IPS-20b (cell line): ENCODE results near the gene MERTK.
A peak's percentile ranks its signal among the peaks of the same experiment; 100 is the strongest.
"Not testable (repeated sequence)": the region's sequence is repeated elsewhere in the genome, so short reads cannot be mapped to it uniquely, and the experiment has no call there.

Source experiments
- H3K27ac ChIP-seq: one replicate; pipeline ENCODE4 v1.5.1; 2013; ENCODE audit warnings: low read length
- H3K27me3 ChIP-seq: 2 replicates; pipeline ENCODE4 v1.6.1; 2013; ENCODE audit warnings: mild to moderate bottlenecking, low read length, inconsistent platforms; ENCODE audit not compliant: insufficient read depth
- H3K36me3 ChIP-seq: 2 replicates; pipeline ENCODE4 v1.6.1; 2013; ENCODE audit warnings: low read depth, mild to moderate bottlenecking, inconsistent platforms, low read length, moderate library complexity; ENCODE audit not compliant: insufficient read depth
- H3K4me1 ChIP-seq: 2 replicates; pipeline ENCODE4 v1.6.1; 2013; ENCODE audit warnings: mild to moderate bottlenecking, control low read depth, inconsistent platforms, low read length, moderate library complexity; ENCODE audit not compliant: insufficient read depth
- H3K4me3 ChIP-seq: 2 replicates; pipeline ENCODE4 v1.5.1; 2013; ENCODE audit warnings: mild to moderate bottlenecking, low read length, inconsistent platforms
- H3K9ac ChIP-seq: 2 replicates; pipeline ENCODE4 v1.6.1; 2013; ENCODE audit warnings: low read depth, mild to moderate bottlenecking, inconsistent platforms, low read length, moderate library complexity
- H3K9me3 ChIP-seq: 2 replicates; pipeline ENCODE4 v1.6.1; 2013; ENCODE audit warnings: mild to moderate bottlenecking, low read depth, low read length, inconsistent platforms; ENCODE audit not compliant: insufficient read depth

The MERTK gene

DNA sequence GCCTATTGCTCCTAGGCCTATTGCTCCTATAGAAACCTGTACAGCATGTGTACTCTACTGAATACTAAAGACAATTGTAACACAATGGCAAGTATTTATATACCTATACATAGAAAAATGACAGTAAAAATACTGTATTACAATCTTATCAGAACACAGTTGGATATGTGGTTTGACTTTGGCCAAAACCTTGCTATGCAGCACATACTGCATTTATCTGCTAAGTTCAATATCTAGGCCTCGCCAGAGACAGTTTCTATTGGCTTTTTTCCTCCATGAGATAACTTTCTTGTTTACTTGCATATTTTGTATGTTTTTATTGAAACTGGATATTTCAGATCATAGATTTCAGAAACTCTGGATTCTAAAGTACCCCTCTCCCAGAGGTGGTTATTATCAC lies 137.4 kb downstream of the MERTK start:
- Histone ChIP-seq H3K36me3 (no peaks in the 10 kb centered on the region), H3K27ac (no peak overlapping the region), H3K4me3 (no peak overlapping the region), H3K9ac (no peak overlapping the region), H3K4me1 (peaks cover 9% of the 10 kb centered on the region; the same call in 1 of the 2 replicates), H3K27me3 (no peaks in the 10 kb centered on the region), H3K9me3 (0 out of 2 replicates have a peak, but pooled peaks cover 2% of the 10 kb centered on the region)

DNA sequence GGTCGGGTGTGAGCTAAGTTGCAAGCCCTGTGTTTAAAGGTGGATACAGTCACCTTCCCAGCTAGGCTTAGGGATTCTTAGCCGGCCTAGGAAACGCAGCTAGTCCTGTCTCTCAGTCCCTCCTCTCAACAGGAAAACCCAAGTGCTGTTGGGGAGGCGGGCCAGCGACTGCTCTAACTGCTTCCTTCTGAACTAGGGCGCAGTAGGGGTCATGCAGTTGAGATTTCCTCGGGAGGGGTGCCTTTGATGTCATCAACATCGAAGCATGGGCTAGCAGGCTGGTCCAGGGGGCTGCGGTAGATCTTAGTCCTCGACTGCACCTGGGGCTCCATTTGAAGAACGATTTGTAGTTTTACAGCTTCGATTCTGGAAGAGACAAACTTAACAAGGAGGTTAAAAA lies 141.1 kb downstream of the MERTK start:
- H3K27me3 ChIP-seq, H3K9me3 ChIP-seq, H3K36me3 ChIP-seq, H3K4me3 ChIP-seq, H3K4me1 ChIP-seq, H3K27ac ChIP-seq, H3K9ac ChIP-seq: not testable (repeated sequence)

DNA sequence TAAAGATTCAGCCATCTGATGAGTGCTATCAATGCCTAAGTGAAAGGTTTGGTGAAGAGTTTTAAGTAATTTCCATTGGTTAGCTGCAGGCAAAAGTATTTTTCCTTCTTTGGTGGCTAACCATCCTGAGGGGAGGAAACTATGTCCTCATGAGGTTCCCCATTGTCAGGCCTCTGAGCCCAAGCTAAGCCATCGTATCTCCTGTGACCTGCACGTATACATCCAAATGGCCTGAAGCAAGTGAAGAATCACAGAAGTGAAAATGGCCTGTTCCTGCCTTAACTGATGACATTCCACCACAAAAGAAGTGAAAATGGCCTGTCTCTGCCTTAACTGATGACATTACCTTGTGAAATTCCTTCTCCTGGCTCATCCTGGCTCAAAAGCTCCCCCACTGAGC lies 141.7 kb downstream of the MERTK start:
- H3K27me3 ChIP-seq, H3K4me3 ChIP-seq, H3K36me3 ChIP-seq, H3K9me3 ChIP-seq, H3K9ac ChIP-seq, H3K27ac ChIP-seq, H3K4me1 ChIP-seq: not testable (repeated sequence)

DNA sequence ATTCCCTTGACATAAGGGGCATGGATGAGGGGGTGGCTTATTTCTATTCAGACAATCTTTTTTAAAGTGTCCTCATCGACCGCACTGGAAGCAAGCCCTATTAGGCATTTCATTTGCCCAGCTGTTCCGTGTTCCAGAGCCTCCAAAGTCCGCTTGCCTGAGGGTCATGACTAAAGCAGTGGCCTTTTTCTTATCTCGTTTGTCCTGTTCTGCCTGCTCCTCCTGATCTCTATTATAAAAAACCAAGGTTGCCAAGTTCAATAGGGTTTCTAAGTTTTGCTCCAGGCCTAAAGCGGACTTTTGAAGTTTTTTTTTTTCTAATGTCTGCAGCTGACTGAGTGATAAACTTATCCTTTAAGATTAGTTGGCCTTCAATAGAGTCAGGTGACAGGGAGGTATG lies 143.1 kb downstream of the MERTK start:
- not testable (repeated sequence) for H3K4me1 ChIP-seq, H3K9ac ChIP-seq, H3K9me3 ChIP-seq, H3K27me3 ChIP-seq, H3K4me3 ChIP-seq, H3K27ac ChIP-seq, H3K36me3 ChIP-seq

DNA sequence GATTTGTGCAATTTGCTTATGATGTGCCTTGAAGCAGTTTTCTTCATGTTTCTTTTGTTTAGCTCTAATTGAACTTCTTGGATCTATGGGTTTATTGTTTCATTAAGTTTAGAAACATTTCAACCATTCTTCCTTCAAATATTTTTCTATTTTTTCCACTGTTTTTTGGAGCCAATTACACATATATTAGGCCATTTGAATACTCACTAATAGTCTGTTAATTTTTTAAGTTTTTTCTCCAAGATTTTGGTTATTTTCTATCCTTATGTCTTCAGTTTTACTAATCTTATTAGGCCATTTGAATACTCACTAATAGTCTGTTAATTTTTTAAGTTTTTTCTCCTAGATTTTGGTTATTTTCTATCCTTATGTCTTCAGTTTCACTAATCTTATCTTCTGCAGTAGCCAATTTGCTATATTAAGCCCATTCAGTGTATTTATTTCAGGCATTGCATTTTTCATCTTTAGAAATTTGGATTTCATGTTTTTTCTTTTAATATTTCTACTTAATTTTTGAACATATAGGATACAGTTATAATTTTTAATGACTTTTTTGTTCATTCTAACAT lies 147.1 kb downstream of the MERTK start:
- H3K9me3 ChIP-seq: no peaks in the 10 kb centered on the region
- no peak overlapping the region for H3K27ac ChIP-seq
- no peak overlapping the region for H3K9ac ChIP-seq
- no peak overlapping the region for H3K4me3 ChIP-seq
- H3K4me1 ChIP-seq: peaks cover 11% of the 10 kb centered on the region
- H3K36me3 ChIP-seq: no peaks in the 10 kb centered on the region
- H3K27me3 ChIP-seq: no peaks in the 10 kb centered on the region

- Histone ChIP-seq H3K4me1 (peaks cover 11% of the 10 kb centered on the region), H3K36me3 (no peaks in the 10 kb centered on the region), H3K4me3 (no peak overlapping the region), H3K27ac (no peak overlapping the region), H3K9me3 (no peaks in the 10 kb centered on the region), H3K9ac (no peak overlapping the region), H3K27me3 (no peaks in the 10 kb centered on the region)
Measured at GRCh38 chr2:112046231-112046630, 147.8 kb downstream of the MERTK start.

DNA sequence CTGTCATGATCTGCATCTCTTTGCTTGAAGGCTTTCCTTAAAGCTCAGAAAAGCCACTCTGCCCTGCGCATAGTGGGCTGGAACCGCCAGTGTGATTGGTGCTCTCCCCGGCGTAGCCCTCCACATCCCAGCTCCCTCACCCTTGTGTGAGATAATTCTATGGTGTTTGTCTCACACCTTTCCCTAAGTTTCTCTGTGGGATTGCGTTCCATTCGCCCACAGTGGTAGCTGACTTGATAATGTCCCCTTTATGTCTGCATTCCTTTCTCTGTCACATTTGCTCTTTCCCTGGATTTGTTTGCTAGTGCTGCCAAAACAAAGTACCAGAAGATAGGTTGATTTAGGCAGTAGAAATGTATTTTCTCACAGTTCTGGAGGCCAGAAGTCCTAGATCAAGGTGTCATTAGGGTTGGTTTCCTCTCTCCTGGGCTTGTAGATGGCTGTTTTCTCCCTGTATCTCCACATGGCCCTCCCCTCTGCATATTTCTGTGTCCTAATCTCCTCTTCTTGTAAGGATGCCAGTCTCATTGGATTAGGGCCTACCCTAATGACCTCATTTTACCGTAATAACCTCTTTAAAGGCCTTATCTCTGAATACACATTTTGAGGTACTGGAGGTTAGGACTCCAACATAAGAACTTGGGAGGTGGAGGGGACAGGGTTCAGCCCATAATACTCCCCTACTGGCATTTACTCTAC lies 149.3 kb downstream of the MERTK start:
- Histone ChIP-seq H3K9ac (no peak overlapping the region), H3K27me3 (no peaks in the 10 kb centered on the region), H3K4me1 (peaks cover 11% of the 10 kb centered on the region), H3K27ac (no peak overlapping the region), H3K9me3 (no peaks in the 10 kb centered on the region), H3K4me3 (no peak overlapping the region), H3K36me3 (no peaks in the 10 kb centered on the region)

DNA sequence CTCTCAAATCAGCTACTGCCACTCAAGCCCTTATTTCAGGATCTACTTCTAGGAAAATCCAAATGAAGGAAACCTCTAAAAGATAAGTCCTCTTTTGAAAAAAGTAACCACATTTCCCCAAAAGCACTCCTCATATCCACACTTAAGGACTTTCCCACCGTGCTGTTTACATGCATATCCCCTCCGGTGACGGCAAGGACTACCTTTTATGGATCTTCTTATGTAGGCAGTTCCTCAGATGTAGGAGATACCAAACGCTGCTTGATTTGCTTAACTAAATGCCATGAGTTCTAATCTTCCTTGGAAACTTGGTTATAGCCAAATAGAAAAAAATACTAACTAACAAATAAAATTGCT lies 149.8 kb downstream of the MERTK start:
- H3K9me3 ChIP-seq: no peaks in the 10 kb centered on the region
- H3K27ac ChIP-seq: no peak overlapping the region
- H3K9ac ChIP-seq: no peak overlapping the region

GRCh38 chr2:112048887-112049286 lies 150.5 kb downstream of the MERTK start:
- Histone ChIP-seq H3K4me1 (peaks cover 16% of the 10 kb centered on the region), H3K4me3 (no peak overlapping the region), H3K36me3 (no peaks in the 10 kb centered on the region), H3K27ac (no peak overlapping the region), H3K9me3 (no peaks in the 10 kb centered on the region), H3K27me3 (no peaks in the 10 kb centered on the region), H3K9ac (no peak overlapping the region)

More for the DNA sequence above, 149.8 kb downstream of the MERTK start:
- Histone ChIP-seq H3K36me3 (no peaks in the 10 kb centered on the region), H3K27me3 (no peaks in the 10 kb centered on the region), H3K4me3 (no peak overlapping the region), H3K4me1 (peaks cover 11% of the 10 kb centered on the region)

DNA sequence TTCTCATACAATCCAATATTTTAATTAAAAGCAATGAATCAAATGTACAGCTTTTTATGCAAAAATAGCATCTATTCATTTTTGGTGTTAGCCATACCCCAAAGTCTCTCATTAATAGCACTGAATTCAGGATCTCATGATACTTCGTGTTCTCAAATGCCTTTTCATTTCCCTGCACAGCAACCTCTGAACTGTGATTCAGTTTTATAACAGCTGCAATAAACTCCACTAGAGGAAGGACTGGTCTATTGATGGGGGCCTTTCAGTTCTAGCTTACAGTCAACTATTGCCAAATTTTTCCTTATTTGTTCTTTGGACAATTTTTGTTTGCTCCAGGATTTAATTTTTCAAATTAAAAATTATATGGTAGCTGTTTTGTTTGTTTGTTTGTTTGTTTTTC lies 151.9 kb downstream of the MERTK start:
- Histone ChIP-seq H3K27ac (no peak overlapping the region), H3K9me3 (no peaks in the 10 kb centered on the region), H3K4me1 (peaks cover 16% of the 10 kb centered on the region), H3K9ac (no peak overlapping the region), H3K27me3 (no peaks in the 10 kb centered on the region), H3K36me3 (no peaks in the 10 kb centered on the region), H3K4me3 (no peak overlapping the region)

GRCh38 chr2:112053917-112054846 lies 155.8 kb downstream of the MERTK start:
- H3K36me3 ChIP-seq: no peaks in the 10 kb centered on the region
- H3K4me3 ChIP-seq: peak overlapping the region; percentile 66
- peaks cover 12% of the 10 kb centered on the region for H3K4me1 ChIP-seq
- H3K9ac ChIP-seq: peak overlapping the region; percentile 18; the same call in 1 of the 2 replicates
- H3K9me3 ChIP-seq: no peaks in the 10 kb centered on the region
- no peaks in the 10 kb centered on the region; the same call in 1 of the 2 replicates for H3K27me3 ChIP-seq
- H3K27ac ChIP-seq: no peak overlapping the region
